ENCODE measurements around the gene SENP8.

The SENP8 gene

DNA sequence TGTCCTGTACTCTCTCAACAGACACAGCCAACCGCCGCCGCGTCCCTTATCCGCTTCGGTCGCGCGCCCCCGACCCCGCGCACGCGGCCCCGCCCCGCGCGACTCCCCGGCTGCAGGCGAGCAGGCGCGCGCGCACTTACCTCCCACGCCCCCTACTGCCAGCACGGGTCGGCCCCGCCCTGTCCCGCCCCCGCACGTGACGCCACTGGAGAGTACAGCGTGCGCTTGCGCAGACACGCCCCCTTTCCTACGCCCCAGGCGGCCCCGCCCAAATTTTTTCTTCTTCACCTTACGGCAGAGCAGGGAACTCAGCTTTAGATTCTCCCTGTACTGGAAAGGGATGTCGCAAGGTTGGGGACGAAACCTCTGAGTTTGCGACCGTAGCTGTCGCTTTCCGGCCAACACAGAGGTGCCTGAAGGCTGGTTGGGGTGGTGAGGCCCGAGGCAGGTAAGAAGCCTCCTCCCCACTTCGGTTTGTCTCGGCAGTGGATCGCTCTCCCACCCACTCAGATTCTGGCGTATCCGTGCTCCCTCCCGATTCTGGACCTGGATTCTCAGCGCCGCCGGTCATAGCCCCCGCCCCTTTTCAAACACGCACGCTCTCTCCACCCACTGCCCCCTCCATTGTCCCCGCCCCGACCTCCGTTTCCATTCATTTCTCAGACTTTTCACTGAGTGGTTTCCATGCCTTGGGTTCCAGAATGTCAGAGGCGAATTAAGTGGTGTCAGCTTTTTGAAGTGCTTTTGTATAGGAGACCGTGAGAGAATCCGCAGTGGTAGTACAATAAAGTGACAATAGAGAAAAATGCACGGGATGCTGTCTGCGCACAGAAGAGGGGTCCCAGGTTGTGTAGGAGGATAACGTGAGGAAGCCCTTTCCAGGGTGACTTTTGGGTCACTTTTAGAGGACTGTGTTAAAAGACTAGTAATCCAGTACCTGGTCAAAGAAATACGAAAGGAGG is at the start of gene SENP8, which contains the start of gene MYO9A:
SENP8 (plus strand) TSS at position 387 of the 962 bp plus-strand sequence. CDS start 21,221 bp downstream, outside the sequence.
MYO9A (minus strand) TSS at position 134 of the 962 bp plus-strand sequence. CDS start 71,587 bp downstream, outside the sequence.
- TF ChIP-seq TAF1 (IDR thresholded peaks at IDR 0.05; ENCODE audit: low read depth) (peak; percentile 83), NFIC (IDR thresholded peaks at IDR 0.05) (no peak), EP300 (IDR thresholded peaks at IDR 0.05; ENCODE audit: borderline replicate concordance) (no peak), YY1 (IDR thresholded peaks at IDR 0.05; ENCODE audit: low read depth) (no peak; the same call in 1 of the 2 replicates), EGR1 (IDR thresholded peaks at IDR 0.05) (peak; percentile 96), FOXM1 (IDR thresholded peaks at IDR 0.05; ENCODE audit: borderline replicate concordance, low read depth) (no peak), RAD21 (IDR thresholded peaks at IDR 0.05; ENCODE audit: low read depth) (no peak), CREB1 (IDR thresholded peaks at IDR 0.05; ENCODE audit: low read depth) (no peak), ZBTB7A (IDR thresholded peaks at IDR 0.05; ENCODE audit: low read depth) (no peak), TCF12 (IDR thresholded peaks at IDR 0.05; ENCODE audit: low read depth) (no peak; the same call in 1 of the 2 replicates), TEAD4 (IDR thresholded peaks at IDR 0.05) (peak; percentile 2; the same call in 1 of the 2 replicates), CEBPB (IDR thresholded peaks at IDR 0.05) (no peak; the same call in 1 of the 2 replicates)
- TF ChIP-seq, protein P1, sequence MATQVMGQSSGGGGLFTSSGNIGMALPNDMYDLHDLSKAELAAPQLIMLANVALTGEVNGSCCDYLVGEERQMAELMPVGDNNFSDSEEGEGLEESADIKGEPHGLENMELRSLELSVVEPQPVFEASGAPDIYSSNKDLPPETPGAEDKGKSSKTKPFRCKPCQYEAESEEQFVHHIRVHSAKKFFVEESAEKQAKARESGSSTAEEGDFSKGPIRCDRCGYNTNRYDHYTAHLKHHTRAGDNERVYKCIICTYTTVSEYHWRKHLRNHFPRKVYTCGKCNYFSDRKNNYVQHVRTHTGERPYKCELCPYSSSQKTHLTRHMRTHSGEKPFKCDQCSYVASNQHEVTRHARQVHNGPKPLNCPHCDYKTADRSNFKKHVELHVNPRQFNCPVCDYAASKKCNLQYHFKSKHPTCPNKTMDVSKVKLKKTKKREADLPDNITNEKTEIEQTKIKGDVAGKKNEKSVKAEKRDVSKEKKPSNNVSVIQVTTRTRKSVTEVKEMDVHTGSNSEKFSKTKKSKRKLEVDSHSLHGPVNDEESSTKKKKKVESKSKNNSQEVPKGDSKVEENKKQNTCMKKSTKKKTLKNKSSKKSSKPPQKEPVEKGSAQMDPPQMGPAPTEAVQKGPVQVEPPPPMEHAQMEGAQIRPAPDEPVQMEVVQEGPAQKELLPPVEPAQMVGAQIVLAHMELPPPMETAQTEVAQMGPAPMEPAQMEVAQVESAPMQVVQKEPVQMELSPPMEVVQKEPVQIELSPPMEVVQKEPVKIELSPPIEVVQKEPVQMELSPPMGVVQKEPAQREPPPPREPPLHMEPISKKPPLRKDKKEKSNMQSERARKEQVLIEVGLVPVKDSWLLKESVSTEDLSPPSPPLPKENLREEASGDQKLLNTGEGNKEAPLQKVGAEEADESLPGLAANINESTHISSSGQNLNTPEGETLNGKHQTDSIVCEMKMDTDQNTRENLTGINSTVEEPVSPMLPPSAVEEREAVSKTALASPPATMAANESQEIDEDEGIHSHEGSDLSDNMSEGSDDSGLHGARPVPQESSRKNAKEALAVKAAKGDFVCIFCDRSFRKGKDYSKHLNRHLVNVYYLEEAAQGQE (IDR thresholded peaks at IDR 0.05; ENCODE audit: low read depth) = no peak
- TF ChIP-seq, protein P2, sequence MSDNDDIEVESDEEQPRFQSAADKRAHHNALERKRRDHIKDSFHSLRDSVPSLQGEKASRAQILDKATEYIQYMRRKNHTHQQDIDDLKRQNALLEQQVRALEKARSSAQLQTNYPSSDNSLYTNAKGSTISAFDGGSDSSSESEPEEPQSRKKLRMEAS (IDR thresholded peaks at IDR 0.05) = 0 out of 2 replicates have a peak, but pooled peaks have one; percentile 4
- TF ChIP-seq, protein P3, sequence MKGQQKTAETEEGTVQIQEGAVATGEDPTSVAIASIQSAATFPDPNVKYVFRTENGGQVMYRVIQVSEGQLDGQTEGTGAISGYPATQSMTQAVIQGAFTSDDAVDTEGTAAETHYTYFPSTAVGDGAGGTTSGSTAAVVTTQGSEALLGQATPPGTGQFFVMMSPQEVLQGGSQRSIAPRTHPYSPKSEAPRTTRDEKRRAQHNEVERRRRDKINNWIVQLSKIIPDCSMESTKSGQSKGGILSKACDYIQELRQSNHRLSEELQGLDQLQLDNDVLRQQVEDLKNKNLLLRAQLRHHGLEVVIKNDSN (IDR thresholded peaks at IDR 0.05) = peak; percentile 96

DNA sequence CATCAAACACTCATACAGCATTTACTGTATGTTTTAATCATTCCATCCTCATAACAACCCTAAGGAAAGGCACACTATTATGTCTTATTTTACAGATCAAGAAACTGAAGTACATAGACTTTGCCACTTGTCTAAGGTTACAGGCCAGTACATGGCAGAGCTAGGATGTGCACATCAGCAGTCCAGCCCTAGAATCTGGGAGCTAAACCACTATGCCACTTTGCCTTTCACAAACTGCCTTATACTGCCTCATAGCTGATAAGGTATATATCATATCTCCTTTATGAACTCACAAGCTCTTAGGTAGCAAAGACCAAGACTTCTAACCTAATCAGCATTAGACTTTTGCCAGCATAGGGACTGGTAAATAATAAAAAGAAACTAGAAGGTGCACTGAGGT is 49.3 kb upstream of the SENP8 start:
- no peak for TF ChIP-seq ZBTB7A (IDR thresholded peaks at IDR 0.05; ENCODE audit: low read depth)
- TF ChIP-seq NFIC (IDR thresholded peaks at IDR 0.05) = no peak
- TF ChIP-seq TAF1 (IDR thresholded peaks at IDR 0.05; ENCODE audit: low read depth) = no peak
- no peak for TF ChIP-seq CREB1 (IDR thresholded peaks at IDR 0.05; ENCODE audit: low read depth)
- TF ChIP-seq EGR1 (IDR thresholded peaks at IDR 0.05) = no peak
- no peak for TF ChIP-seq TEAD4 (IDR thresholded peaks at IDR 0.05)
- no peak for TF ChIP-seq TCF12 (IDR thresholded peaks at IDR 0.05; ENCODE audit: low read depth)
- TF ChIP-seq, protein P1 (IDR thresholded peaks at IDR 0.05; ENCODE audit: low read depth) = no peak
- TF ChIP-seq CEBPB (IDR thresholded peaks at IDR 0.05) = no peak
- TF ChIP-seq, protein P3 (IDR thresholded peaks at IDR 0.05) = no peak
- no peak for TF ChIP-seq RAD21 (IDR thresholded peaks at IDR 0.05; ENCODE audit: low read depth)

DNA sequence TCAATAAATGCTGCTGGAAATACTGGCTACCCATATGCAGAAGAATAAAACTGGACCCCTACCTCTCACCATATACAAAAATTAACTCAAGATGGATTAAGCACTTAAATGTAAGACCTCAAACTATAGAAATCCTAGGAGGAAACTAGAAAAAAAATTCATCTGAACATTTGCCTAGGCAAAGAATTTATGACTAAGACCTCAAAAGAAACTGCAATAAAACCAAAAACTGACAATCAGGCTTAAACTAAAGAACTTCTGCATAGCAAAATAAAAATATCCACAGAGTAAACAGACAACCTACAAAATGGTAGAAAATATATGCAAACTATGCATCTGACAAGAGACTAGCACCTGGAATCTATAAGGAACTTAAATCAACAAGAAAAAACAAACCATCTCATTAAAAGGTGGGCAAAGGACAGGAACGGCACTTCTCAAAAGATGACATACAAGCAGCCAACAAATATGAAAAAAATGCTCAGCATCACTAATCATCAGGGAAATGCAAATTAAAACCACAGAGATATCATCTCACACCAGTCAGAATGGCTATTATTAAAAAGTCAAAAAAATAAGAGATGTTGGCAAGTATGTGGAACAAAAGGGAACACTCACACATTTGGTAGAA is 47.3 kb upstream of the SENP8 start:
- TF ChIP-seq TAF1 (IDR thresholded peaks at IDR 0.05; ENCODE audit: low read depth) (no peak), CEBPB (IDR thresholded peaks at IDR 0.05) (no peak), EP300 (IDR thresholded peaks at IDR 0.05; ENCODE audit: borderline replicate concordance) (no peak), EGR1 (IDR thresholded peaks at IDR 0.05) (no peak), RAD21 (IDR thresholded peaks at IDR 0.05; ENCODE audit: low read depth) (no peak), FOXM1 (IDR thresholded peaks at IDR 0.05; ENCODE audit: borderline replicate concordance, low read depth) (no peak), YY1 (IDR thresholded peaks at IDR 0.05; ENCODE audit: low read depth) (no peak), NFIC (IDR thresholded peaks at IDR 0.05) (no peak), TEAD4 (IDR thresholded peaks at IDR 0.05) (no peak), ZBTB7A (IDR thresholded peaks at IDR 0.05; ENCODE audit: low read depth) (no peak), CREB1 (IDR thresholded peaks at IDR 0.05; ENCODE audit: low read depth) (no peak), TCF12 (IDR thresholded peaks at IDR 0.05; ENCODE audit: low read depth) (no peak)
- TF ChIP-seq, protein P3 (IDR thresholded peaks at IDR 0.05) = no peak
- TF ChIP-seq, protein P2 (IDR thresholded peaks at IDR 0.05) = no peak
- TF ChIP-seq, protein P1 (IDR thresholded peaks at IDR 0.05; ENCODE audit: low read depth) = no peak

All from Ishikawa (cell line).